Muscle layer of duodenum (tissue), 2 donors: ENCODE results near the gene NECTIN1.
"Not testable (repeated sequence)": the region's sequence is repeated elsewhere in the genome, so short reads cannot be mapped to it uniquely, and the experiment has no call there.

ENCODE experiments used
- H3K27ac ChIP-seq: one replicate; pipeline ENCODE4 v1.7.0; 2013; ENCODE audit warnings: mild to moderate bottlenecking, low read length
- H3K27me3 ChIP-seq: one replicate; pipeline ENCODE4 v1.7.0; 2013; ENCODE audit warnings: low read depth, mild to moderate bottlenecking, control low read depth, low read length
- H3K36me3 ChIP-seq, 2 donors: one replicate each; pipeline ENCODE4 v1.7.0; 2013; ENCODE audit warnings: low read length in 2 of 2, control low read depth in 1 of 2, mild to moderate bottlenecking in 1 of 2; ENCODE audit not compliant: insufficient read depth in 2 of 2, control insufficient read depth in 1 of 2
- H3K4me1 ChIP-seq, 2 donors: one replicate each; pipeline ENCODE4 v1.7.0; 2013; ENCODE audit warnings: low read length in 2 of 2, mild to moderate bottlenecking in 2 of 2, control low read depth in 1 of 2, moderate library complexity in 1 of 2; ENCODE audit not compliant: insufficient read depth in 2 of 2, control insufficient read depth in 1 of 2
- H3K4me3 ChIP-seq, 2 donors: one replicate each; pipeline ENCODE4 v1.7.0; 2013; ENCODE audit warnings: low read length in 2 of 2, low read depth in 1 of 2, mild to moderate bottlenecking in 1 of 2
- H3K9me3 ChIP-seq, 2 donors: one replicate each; pipeline ENCODE4 v1.7.0; 2013; ENCODE audit warnings: low read length in 2 of 2, control low read depth in 1 of 2, mild to moderate bottlenecking in 1 of 2; ENCODE audit not compliant: control insufficient read depth in 1 of 2
- donor health status: healthy.

Gene NECTIN1

DNA sequence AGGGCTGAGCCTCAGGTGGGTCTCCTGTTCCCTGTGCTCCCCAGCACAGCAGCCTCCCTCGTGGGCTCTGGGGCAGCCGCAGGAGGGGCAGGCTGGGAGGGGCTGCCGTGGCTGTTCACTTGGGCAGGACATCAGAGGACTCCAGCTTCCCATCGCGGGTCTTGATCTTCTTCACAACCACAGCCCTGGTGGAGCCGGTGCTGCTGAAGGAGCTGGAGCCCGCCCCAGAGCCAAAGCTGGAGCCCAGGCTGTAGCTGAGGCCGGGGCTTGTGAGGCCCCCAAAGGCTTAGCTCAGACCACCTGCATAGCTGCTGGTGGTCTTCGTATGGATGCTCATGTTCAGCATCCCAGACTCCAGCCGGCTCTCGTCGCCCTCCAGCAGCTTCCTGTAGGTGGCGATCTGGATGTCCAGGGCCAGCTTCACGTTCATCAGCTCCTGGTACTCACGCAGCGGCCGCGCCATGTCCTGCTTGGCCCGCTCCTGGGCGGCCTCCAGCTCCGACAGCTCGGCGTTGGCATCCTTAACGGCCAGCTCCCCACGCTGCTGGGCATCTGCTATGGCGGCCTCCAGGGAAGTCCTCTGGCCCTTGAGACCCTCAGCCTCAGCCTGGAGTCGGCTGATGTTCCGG is 126.1 kb downstream of the NECTIN1 start:
- H3K27me3 ChIP-seq = no peaks in the 10 kb centered on the region
- no peaks in the 10 kb centered on the region for H3K9me3 ChIP-seq
- H3K27ac ChIP-seq = no peak overlapping the region
- no peak overlapping the region for H3K4me3 ChIP-seq
- no peaks in the 10 kb centered on the region for H3K36me3 ChIP-seq
- H3K4me1 ChIP-seq = no peaks in the 10 kb centered on the region

GRCh38 chr11:119599864-119600541 is 129.0 kb downstream of the NECTIN1 start:
- H3K27me3 ChIP-seq = no peaks in the 10 kb centered on the region
- H3K9me3 ChIP-seq = no peaks in the 10 kb centered on the region
- H3K4me3 ChIP-seq = no peak overlapping the region
- no peaks in the 10 kb centered on the region for H3K36me3 ChIP-seq
- no peak overlapping the region for H3K27ac ChIP-seq
- no peaks in the 10 kb centered on the region for H3K4me1 ChIP-seq

GRCh38 chr11:119595941-119596340 is 133.1 kb downstream of the NECTIN1 start:
- H3K4me1 ChIP-seq, H3K9me3 ChIP-seq, H3K27ac ChIP-seq, H3K4me3 ChIP-seq, H3K36me3 ChIP-seq, H3K27me3 ChIP-seq: not testable (repeated sequence)

- no peak overlapping the region for H3K4me3 ChIP-seq
- H3K4me1 ChIP-seq = no peaks in the 10 kb centered on the region
- H3K27ac ChIP-seq = no peak overlapping the region
- no peaks in the 10 kb centered on the region for H3K36me3 ChIP-seq
- H3K27me3 ChIP-seq = no peaks in the 10 kb centered on the region
- peaks cover 0 to 4% of the 10 kb centered on the region in 2 donors for H3K9me3 ChIP-seq
These were observed 134.3 kb downstream of the NECTIN1 start for GRCh38 chr11:119594639-119595249.

DNA sequence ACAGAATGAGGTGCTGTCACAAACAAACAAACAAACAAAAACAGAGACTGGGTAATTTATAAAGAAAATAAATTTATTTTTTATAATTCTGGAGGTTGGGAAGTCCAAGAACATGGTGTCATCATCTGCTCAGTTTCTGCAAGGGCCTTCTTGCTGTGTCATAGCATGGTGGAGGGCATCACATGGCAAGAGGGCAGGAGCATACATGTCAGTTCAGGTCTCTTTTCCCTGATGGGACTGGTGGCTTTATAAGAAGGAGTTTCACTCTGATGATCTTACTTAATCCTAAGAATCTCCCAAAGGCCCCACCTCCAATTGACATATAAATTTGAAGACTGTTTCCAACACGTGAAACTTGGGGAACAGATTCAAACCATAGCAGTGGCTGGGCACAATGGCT is 135.7 kb downstream of the NECTIN1 start:
- H3K36me3 ChIP-seq = no peaks in the 10 kb centered on the region
- H3K9me3 ChIP-seq = peaks cover 0 to 4% of the 10 kb centered on the region in 2 donors
- H3K4me3 ChIP-seq = no peak overlapping the region
- no peaks in the 10 kb centered on the region for H3K4me1 ChIP-seq
- H3K27ac ChIP-seq = no peak overlapping the region
- H3K27me3 ChIP-seq = no peaks in the 10 kb centered on the region

DNA sequence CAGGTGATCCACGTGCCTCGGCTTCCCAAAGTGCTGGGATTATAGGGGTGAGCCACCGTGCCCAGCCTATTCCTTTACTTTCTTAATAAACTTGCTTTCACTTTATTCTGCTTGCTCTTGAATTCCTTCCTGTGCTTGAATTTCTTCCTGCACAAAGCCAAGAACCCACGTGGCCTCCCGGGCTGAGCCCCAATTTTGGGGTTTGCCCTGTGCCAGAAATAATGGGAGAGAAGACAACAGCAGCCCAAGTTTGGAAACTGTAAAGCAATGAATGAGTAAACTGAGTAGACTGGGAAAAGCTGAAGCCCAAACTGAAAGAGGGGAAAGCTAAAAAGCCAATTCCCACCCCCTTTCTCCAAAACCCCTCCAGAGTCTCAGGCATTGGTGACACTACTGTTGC is 136.4 kb downstream of the NECTIN1 start:
- Histone ChIP-seq H3K27me3 (no peaks in the 10 kb centered on the region), H3K4me1 (no peaks in the 10 kb centered on the region), H3K4me3 (no peak overlapping the region), H3K27ac (no peak overlapping the region), H3K36me3 (no peaks in the 10 kb centered on the region), H3K9me3 (peaks cover 0 to 4% of the 10 kb centered on the region in 2 donors)

DNA sequence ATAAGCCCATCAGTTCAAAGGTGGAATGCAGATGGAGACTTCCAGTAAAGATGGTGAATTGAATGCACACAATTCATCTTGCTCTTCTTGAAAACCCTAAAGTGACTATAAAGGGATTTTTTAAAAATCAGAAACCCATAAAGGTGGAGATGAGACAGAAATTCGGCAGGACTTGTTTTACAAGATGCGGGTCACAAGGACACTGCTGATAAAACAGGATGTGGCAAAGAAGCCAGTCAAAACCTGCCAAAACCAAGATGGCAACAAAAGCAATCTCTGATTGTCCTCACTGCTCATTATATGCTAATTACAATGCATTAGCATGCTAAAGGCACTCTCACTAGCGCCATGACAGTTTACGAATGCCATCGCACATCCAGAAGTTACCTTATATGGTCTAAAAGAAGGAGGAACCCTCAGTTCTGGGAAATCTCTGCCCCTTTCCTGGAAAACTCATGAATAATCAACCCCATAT is 137.1 kb downstream of the NECTIN1 start:
- Histone ChIP-seq H3K27me3 (no peaks in the 10 kb centered on the region), H3K27ac (no peak overlapping the region), H3K4me3 (no peak overlapping the region), H3K4me1 (no peaks in the 10 kb centered on the region), H3K9me3 (peaks cover 0 to 4% of the 10 kb centered on the region in 2 donors), H3K36me3 (no peaks in the 10 kb centered on the region)

DNA sequence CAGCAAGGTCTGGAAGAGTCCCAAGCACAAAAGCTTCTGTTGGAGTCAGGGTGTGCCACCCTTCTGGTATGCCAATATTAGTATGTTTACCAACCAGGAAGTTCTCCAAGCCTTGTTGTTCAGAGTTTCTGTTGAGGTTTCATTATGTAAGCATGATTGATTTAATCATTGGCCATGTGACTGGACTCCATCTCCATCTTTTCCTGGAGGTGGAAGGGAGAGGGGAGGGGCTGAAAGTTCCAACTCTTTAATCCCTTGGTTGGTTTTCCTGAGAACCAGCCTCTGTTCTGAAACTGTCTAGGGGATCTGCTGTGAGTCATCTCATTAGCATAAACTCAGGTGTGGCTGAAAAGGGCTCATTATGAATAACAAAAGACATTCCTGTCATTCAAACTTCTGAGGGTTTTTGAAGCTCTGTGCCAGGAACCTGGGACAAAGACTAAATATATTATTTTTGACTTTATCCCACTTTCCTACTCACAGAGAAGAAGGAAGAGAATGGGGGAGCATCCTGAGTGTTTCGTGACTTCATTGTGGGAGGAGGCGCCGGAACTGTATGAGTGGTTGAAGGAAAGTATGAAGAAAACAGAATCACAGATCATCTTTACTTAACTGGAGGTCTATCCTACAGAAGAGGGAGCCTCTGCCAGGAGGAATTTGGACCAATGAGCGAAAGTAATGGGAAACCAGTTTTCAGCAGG is 138.2 kb downstream of the NECTIN1 start:
- no peak overlapping the region for H3K27ac ChIP-seq
- H3K4me3 ChIP-seq = no peak overlapping the region
- H3K27me3 ChIP-seq = no peaks in the 10 kb centered on the region
- no peaks in the 10 kb centered on the region for H3K36me3 ChIP-seq
- H3K9me3 ChIP-seq = peaks cover 0 to 4% of the 10 kb centered on the region in 2 donors
- H3K4me1 ChIP-seq = no peaks in the 10 kb centered on the region

DNA sequence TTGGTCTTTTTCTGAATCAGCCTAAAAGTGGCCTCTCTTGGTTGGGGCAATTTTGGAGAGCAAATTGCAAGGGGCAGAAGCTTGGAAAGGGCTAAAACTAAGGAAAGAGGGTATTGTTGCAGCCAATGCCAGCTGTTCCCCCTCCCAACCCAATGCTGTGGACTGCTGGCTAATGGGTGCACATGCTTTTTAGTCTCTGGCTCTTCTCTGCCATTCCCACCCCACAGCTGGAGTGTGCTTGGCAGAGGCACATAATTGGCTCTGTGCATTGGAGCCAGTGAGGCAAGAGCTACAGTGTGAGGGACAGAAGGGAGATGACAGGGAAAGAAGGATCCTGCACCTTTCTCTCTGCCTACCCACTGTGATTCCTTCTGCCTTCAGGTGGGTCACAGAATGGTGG is 140.0 kb downstream of the NECTIN1 start:
- H3K9me3 ChIP-seq = peaks cover 0 to 4% of the 10 kb centered on the region in 2 donors
- H3K4me1 ChIP-seq = peaks cover 0 to 9% of the 10 kb centered on the region in 2 donors
- H3K36me3 ChIP-seq = no peaks in the 10 kb centered on the region
- no peak overlapping the region for H3K27ac ChIP-seq
- H3K27me3 ChIP-seq = no peaks in the 10 kb centered on the region
- H3K4me3 ChIP-seq = no peak overlapping the region
